ENCODE measurements around the gene HJURP.
"Not testable (repeated sequence)": the region's sequence is repeated elsewhere in the genome, so short reads cannot be mapped to it uniquely, and the experiment has no call there.

Gene HJURP

GRCh38 chr2:233854241-233854981 is at the start of gene HJURP:
Gene HJURP, minus strand, starts transcription at chr2:233854535. Its CDS starts 35 bp downstream, at chr2:233854500.
- in situ Hi-C loops (cut with MboI; ENCODE audit: low sequenced_read_pairs) = no loop called here

GRCh38 chr2:233901884-233902283 is 47.5 kb upstream of the HJURP start:
- in situ Hi-C loops (cut with MboI; ENCODE audit: low sequenced_read_pairs) = no loop called here

GRCh38 chr2:233901367-233901766 is 47.0 kb upstream of the HJURP start:
- in situ Hi-C loops (cut with MboI; ENCODE audit: low sequenced_read_pairs) = no loop called here

GRCh38 chr2:233896253-233896652 is 41.9 kb upstream of the HJURP start:
- in situ Hi-C loops (cut with MboI; ENCODE audit: low sequenced_read_pairs) = not testable (repeated sequence)

DNA sequence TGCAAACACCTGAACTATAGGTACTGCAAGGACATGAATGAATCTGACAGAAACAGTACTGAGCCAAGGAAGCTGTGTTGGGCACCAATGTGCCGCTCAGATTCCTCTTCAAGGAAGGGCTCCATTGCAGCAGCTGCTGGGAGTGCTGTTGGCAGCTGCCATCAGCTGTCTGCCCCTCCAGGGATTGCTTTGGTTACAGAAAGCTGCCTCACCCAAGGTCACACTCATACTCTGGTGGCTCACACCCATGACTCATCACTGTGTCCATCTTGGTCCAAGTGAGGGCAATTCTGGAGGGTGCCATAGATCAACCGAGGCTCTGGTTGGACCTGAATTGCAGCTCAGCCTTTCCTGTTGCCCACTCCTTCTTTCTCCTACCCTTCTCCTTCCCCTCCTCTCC is 38.5 kb upstream of the HJURP start:
- in situ Hi-C loops (cut with MboI; ENCODE audit: low sequenced_read_pairs) = no loop called here

DNA sequence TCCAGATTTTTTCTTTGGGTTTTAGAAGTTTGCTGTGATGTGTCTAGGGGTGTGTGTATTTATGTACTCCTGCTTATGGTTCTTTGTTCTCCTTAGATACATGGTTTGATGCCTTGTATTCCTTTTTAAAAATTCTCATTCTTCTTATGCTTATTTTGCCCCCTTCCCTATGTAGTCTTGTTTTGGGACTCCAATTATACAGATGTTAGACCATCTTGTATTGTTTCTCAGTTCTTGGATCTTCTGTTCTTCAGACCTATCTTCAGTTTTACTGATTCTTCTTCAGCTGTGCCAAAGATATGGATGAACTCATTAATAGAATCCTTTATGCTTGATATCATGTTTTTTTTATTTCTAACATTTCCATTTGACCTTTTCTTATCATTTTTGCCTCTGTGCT is 28.0 kb upstream of the HJURP start:
- in situ Hi-C loops (cut with MboI; ENCODE audit: low sequenced_read_pairs) = no loop called here

- in situ Hi-C loops (cut with MboI; ENCODE audit: low sequenced_read_pairs) = not testable (repeated sequence)
Measured at GRCh38 chr2:233872125-233872524, 17.8 kb upstream of the HJURP start.

GRCh38 chr2:233871432-233871831 is 17.1 kb upstream of the HJURP start:
- in situ Hi-C loops (cut with MboI; ENCODE audit: low sequenced_read_pairs) = no loop called here

DNA sequence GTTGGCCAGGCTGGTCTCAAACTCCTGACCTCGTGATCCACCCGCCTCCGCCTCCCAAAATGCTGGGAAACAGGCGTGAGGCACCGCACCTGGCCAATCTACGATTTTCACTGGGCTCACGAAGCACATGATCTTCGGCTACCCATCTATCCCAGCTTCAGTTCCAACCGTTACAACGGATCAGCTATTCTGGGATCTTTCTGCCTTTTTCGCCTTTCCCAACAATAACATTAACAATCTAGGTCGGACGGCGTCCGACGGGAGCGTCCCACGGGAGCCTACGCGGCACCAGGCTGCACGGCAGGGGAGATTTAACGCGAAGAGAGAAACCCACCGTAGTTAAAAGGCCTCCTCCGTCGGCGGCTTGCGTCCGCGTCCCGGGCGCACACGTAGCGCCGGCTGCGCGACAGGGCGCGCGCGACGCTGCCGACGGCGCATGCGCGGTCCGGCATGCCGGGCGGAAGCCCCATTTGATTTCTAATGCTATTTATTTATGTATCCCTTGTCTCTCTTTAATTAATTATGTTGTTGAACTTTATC is 13.7 kb upstream of the HJURP start, which contains the start of gene MSL3B:
Gene MSL3B, minus strand, starts transcription at position 394 of the 540 bp plus-strand sequence.
- in situ Hi-C loops (cut with MboI; ENCODE audit: low sequenced_read_pairs) = no loop called here

DNA sequence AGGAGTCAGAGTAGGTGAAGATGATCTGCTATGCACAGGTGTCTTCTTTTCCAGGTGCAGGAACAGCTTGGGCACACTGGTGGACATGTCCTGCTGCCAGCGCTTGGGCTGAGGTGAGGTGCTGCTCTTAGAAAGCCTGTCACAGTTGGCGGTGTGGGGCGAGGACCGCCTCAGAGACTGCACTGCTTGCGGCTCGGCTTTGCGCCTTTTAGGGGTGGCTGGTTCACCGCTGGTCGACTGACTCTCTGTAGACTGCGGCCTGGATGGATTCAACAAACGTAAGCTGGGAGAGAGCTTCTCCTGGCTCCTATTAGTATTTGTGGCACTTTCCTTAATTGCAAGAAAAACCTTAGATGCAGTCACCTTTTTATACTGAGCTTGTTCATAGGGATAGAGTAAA is 12.1 kb upstream of the HJURP start:
- in situ Hi-C loops (cut with MboI; ENCODE audit: low sequenced_read_pairs) = no loop called here

- in situ Hi-C loops (cut with MboI; ENCODE audit: low sequenced_read_pairs) = no loop called here
Measured at GRCh38 chr2:233865838-233866237, 11.5 kb upstream of the HJURP start.

DNA sequence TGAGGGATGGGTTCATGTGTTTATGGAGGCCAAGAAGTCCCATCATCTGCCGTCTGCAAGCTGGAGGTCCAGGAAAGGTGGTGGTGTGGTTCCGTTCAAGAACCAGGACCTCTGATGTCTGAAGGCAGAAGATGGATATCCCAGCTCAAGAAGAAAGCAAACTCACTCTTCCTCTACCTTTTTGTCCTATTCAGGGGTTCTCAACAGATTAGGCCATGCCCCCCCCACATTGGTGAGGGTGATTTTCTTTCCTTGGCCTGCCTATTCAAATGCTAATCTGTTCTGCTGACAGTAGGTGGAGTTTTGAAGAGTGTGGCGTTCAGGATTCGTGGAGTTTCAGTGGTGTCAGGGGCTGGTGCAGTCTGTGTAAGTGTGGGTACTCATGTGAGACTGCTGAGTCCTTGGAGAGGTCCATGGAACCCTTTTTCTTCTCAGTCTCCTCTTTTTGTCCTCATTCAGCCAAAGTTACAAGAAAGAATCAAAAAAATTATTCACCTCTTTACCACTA is 8.0 kb upstream of the HJURP start:
- in situ Hi-C loops (cut with MboI; ENCODE audit: low sequenced_read_pairs) = no loop called here

- in situ Hi-C loops (cut with MboI; ENCODE audit: low sequenced_read_pairs) = no loop called here
Measured at GRCh38 chr2:233858331-233858730, 4.0 kb upstream of the HJURP start.

GRCh38 chr2:233857511-233858141 is 3.3 kb upstream of the HJURP start:
- in situ Hi-C loops (cut with MboI; ENCODE audit: low sequenced_read_pairs) = no loop called here

GRCh38 chr2:233856184-233856583 is 1.8 kb upstream of the HJURP start:
- in situ Hi-C loops (cut with MboI; ENCODE audit: low sequenced_read_pairs) = no loop called here

- in situ Hi-C loops (cut with MboI; ENCODE audit: low sequenced_read_pairs) = no loop called here
Measured at GRCh38 chr2:233855345-233855744, 1.0 kb upstream of the HJURP start.

GRCh38 chr2:233853883-233854240 is 473 bp downstream of the HJURP start:
- in situ Hi-C loops (cut with MboI; ENCODE audit: low sequenced_read_pairs) = no loop called here

DNA sequence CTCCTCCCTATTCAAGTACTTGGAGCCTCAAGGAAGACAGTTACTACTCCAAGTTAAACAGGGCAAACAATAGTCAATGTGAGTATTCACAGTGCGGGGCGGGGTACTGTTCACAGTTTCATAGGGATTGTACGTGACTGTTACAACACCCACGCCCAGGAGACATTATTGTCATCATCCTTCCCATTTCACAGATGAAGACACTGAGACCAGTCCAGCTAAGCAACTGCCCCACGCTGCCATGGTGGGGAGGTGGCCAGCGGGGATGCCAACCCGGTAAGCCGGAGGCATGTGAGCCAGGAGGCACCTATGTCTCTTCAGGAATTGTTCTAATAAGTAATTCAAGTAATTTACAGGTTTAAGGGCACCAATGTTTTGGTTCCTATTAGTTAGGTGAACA is 982 bp downstream of the HJURP start:
- in situ Hi-C loops (cut with MboI; ENCODE audit: low sequenced_read_pairs) = no loop called here

DNA sequence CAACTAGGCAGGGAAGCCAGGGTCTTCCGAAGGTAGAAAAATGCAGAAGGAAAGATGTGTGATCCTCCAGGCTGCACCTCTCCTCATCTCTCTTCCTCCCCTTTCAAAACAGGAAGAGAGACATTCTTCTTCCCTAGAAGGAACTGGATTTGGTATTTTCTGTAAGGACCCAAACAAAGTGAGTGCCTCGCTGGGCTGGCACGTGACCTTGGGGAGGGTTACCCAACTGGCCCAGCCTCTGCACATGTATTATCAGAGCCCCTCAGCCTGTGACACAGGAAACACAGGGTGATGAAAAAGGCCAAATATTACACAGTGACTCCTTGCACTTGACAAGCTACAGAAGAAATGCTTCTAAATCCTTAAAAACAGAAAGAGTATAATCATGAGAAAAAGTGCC is 2.3 kb downstream of the HJURP start:
- in situ Hi-C loops (cut with MboI; ENCODE audit: low sequenced_read_pairs) = no loop called here

DNA sequence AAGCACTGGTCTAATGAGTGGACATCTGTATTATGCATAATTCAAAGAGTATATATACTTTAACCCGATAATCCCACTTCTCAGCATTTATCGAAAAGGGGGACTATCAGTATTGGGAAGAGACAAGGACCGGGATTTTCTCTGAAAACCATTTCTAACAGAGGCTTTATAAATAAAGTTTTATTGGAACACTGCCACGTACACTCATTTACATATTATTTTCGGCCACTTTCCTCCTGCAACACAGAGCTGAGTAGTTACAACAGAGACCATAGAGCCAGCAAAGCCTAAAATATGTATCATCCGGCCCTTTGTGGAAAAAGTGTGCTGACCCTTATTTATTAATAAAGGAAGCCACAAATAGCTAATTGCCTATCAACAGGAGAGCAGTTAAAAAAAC is 3.2 kb downstream of the HJURP start:
- in situ Hi-C loops (cut with MboI; ENCODE audit: low sequenced_read_pairs) = no loop called here

DNA sequence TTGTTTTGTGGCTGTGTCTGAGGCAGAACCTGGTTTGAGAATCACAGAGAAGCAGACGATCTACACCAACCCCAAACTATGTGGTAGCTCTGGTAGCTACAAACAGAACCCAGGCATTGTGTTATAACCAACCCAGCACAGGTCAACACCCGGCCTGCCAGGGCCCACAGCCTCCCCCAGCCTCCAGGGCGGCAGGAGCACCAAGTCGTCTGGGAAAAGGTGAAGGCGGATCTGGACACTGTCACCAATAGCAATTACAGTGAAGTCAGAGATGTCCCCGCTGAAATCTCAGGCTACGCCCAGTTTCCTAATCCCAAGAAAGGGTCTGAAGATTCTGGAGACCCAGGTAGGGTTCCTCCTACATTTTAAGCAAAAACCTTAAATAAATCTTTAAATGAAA is 3.6 kb downstream of the HJURP start:
- in situ Hi-C loops (cut with MboI; ENCODE audit: low sequenced_read_pairs) = no loop called here

DNA sequence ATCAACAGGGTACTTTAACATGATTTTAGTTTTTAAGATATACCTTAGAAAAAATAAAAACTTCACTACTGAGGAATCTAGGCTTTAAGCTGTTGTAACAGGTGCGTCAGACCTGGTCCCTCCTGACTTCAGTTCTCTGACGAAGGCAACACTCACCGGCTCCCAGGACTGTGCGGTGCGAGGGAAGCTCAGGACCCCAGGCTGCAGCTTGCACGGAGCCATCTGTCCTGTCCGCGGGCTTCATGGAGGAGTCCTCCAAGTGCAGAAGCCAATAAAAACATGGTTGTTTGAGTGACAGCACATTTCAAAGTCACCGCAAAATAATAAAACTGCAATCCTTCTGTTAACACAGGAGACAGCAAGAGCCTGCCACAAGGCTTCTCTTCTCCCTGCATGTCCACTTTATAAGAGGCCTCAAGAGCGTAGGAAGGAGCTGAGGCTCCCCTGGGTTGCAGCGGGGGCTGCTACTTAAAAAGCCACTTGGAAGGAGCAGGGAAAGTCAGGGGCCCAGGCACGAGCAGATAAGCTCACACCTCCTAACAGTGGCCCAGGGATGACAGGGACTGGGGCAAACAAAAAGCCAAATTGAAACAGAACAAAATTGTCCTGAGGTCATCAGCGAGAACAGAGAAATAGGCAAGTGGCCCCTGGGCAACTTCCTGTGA is 4.6 kb downstream of the HJURP start:
- in situ Hi-C loops (cut with MboI; ENCODE audit: low sequenced_read_pairs) = no loop called here
